Suprapubic skin (tissue), 4 donors: Measurements from ENCODE around the gene CERS6. TPM values are rescaled to one million over a fixed set of nuclear protein-coding genes. Genes with fewer than 3 reads are reported as not detected.
"Not testable (repeated sequence)": the region's sequence is repeated elsewhere in the genome, so short reads cannot be mapped to it uniquely, and the experiment has no call there.

Experiments used
- DNase-seq, 2 donors: peaks; one replicate each; pipeline ENCODE4 v3.0.0-alpha.2; 2019; ENCODE audit warnings: low spot score in 2 of 2
- H3K27ac ChIP-seq: fragments of 200-600 bp; sonication (generic); one replicate; pipeline ENCODE4 v1.5.1; 2019
- H3K27me3 ChIP-seq: fragments of 200-600 bp; sonication (generic); one replicate; pipeline ENCODE4 v1.5.1; 2019
- H3K36me3 ChIP-seq: fragments of 200-600 bp; sonication (generic); one replicate; pipeline ENCODE4 v1.5.1; 2019
- H3K4me1 ChIP-seq: fragments of 200-600 bp; sonication (generic); one replicate; pipeline ENCODE4 v1.5.1; 2019
- H3K4me3 ChIP-seq: fragments of 200-600 bp; sonication (generic); one replicate; pipeline ENCODE4 v1.5.1; 2019; ENCODE audit warnings: mild to moderate bottlenecking
- H3K9me3 ChIP-seq: fragments of 200-600 bp; sonication (generic); one replicate; pipeline ENCODE4 v1.5.1; 2019
- EP300 ChIP-seq: sonication (generic); formaldehyde crosslinking; IDR thresholded peaks from one replicate; pipeline ENCODE4 v1.6.1; 2017; ENCODE audit warnings: antibody characterized with exemption
- POLR2A ChIP-seq, 2 donors: fragments of 450-650 bp; IDR thresholded peaks; one replicate each; pipeline ENCODE4 v1.6.1; 2017; ENCODE audit warnings: antibody characterized with exemption in 2 of 2, mild to moderate bottlenecking in 2 of 2, moderate library complexity in 2 of 2
- POLR2AphosphoS5 ChIP-seq, 3 donors: sonication (generic); formaldehyde crosslinking; IDR thresholded peaks; one replicate each; pipeline ENCODE4 v1.6.1; 2017; ENCODE audit warnings: antibody characterized with exemption in 3 of 3
- WGBS: methylation state at CpG from one replicate; pipeline ENCODE4 v1.1.5; 2018; 5-methylcytosine and 5-hydroxymethylcytosine counted together
- total RNA-seq, 4 donors: library from RNA; depleted of rRNA; stranded (reverse); fragments of >200 nt; gene quantifications; one replicate each; pipeline ENCODE4 v1.1.0, GENCODE V29; 2016
- TF ChIP-seq, protein P1 (sequence below), 2 donors: fragments of 200-600 bp in 1 of 2; fragments of 450-650 bp in 1 of 2; sonication (generic) in 1 of 2; IDR thresholded peaks; one replicate each; pipeline ENCODE4 v1.5.1; 2016 to 2019; ENCODE audit warnings: antibody characterized with exemption in 2 of 2, mild to moderate bottlenecking in 1 of 2, moderate library complexity in 1 of 2

CERS6 gene
- total RNA-seq, 4 donors from 2014 or later = 68.7 to 83.3 (median 77.0) TPM

DNA sequence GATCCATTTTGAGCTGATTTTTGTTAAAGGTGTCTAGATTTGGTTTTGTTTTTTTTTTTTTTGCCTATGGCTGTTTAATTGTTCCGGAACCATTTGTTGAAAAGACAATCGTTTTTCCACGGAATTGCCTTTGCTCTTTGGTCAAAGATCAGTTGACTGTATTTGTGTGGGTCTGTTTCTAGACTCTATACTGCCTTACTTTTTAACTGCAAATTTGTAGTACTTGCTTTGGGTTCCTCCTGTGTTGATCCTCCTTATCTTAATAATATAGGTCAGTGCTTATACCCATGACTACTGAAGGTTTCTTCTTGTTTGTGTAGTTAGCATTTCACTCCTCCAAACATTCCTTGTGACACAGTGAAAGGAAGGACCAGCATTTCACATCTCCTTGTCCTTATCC, 30.4 kb downstream of the CERS6 start:
- peaks cover 20% of the 10 kb centered on the region for H3K4me1 ChIP-seq
- WGBS = 94% methylated on average over 3 of the region's 3 CpGs

DNA sequence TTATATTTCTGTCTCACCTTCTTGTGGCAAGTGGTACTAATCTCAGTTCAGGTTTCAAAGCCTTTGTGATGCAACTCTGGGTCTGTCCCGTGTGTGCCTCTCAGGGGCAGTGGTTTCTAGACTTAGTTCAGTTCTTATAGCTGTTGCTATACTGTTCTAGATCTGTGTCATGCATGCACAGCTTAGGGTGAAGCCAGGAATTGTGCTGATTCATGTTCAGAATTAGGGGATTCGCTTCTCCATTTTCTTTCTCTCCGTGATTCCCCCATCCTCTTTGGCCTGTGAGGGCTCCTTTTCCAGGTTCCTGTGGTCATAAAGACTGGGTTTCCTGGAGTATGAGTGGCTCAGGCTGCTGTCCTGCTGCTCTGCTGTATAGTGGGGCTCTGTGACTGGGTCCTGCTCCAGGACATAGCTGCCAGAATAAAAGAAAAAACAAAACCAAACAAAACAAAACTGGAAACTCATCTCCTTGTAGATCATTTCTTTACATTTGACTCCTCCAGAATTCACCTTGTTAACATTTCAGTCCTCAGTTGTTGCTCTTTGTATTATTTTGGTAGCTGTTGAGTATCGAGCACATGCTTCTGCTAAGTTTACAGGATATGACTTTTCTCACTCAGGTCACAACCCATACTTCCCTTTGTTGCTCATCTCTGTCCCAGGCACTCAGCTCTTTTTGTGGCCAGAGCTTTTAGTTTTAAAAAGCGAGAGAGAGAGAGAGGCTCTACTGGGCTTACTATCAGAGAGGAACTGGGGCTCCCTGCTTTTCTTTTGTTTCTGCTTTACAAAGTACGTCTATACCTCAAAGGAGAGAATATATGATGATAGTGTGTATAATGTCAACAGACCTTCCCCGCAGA, 34.2 kb downstream of the CERS6 start:
- Histone ChIP-seq H3K36me3 (no peaks in the 10 kb centered on the region), H3K4me3 (no peak overlapping the region), H3K4me1 (peaks cover 21% of the 10 kb centered on the region), H3K9me3 (no peaks in the 10 kb centered on the region), H3K27me3 (no peaks in the 10 kb centered on the region), H3K27ac (no peak overlapping the region)
- no peak for DNase-seq
- 60% methylated on average over 7 of the region's 7 CpGs for WGBS
- TF ChIP-seq EP300 (no peak), POLR2A (IDR thresholded peaks at IDR 0.05) (no peak), POLR2AphosphoS5 (IDR thresholded peaks at IDR 0.05) (no peak)
- TF ChIP-seq, protein P1, sequence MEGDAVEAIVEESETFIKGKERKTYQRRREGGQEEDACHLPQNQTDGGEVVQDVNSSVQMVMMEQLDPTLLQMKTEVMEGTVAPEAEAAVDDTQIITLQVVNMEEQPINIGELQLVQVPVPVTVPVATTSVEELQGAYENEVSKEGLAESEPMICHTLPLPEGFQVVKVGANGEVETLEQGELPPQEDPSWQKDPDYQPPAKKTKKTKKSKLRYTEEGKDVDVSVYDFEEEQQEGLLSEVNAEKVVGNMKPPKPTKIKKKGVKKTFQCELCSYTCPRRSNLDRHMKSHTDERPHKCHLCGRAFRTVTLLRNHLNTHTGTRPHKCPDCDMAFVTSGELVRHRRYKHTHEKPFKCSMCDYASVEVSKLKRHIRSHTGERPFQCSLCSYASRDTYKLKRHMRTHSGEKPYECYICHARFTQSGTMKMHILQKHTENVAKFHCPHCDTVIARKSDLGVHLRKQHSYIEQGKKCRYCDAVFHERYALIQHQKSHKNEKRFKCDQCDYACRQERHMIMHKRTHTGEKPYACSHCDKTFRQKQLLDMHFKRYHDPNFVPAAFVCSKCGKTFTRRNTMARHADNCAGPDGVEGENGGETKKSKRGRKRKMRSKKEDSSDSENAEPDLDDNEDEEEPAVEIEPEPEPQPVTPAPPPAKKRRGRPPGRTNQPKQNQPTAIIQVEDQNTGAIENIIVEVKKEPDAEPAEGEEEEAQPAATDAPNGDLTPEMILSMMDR (IDR thresholded peaks at IDR 0.05) = no peak

More for the DNA sequence above, 30.4 kb downstream of the CERS6 start:
- Histone ChIP-seq H3K9me3 (no peaks in the 10 kb centered on the region), H3K4me3 (no peak overlapping the region), H3K27ac (no peak overlapping the region), H3K36me3 (no peaks in the 10 kb centered on the region), H3K27me3 (no peaks in the 10 kb centered on the region)
- TF ChIP-seq, protein P1 (IDR thresholded peaks at IDR 0.05) = no peak
- TF ChIP-seq POLR2A (IDR thresholded peaks at IDR 0.05) = no peak
- no peak for TF ChIP-seq EP300
- no peak for TF ChIP-seq POLR2AphosphoS5 (IDR thresholded peaks at IDR 0.05)
- DNase-seq = no peak

DNA sequence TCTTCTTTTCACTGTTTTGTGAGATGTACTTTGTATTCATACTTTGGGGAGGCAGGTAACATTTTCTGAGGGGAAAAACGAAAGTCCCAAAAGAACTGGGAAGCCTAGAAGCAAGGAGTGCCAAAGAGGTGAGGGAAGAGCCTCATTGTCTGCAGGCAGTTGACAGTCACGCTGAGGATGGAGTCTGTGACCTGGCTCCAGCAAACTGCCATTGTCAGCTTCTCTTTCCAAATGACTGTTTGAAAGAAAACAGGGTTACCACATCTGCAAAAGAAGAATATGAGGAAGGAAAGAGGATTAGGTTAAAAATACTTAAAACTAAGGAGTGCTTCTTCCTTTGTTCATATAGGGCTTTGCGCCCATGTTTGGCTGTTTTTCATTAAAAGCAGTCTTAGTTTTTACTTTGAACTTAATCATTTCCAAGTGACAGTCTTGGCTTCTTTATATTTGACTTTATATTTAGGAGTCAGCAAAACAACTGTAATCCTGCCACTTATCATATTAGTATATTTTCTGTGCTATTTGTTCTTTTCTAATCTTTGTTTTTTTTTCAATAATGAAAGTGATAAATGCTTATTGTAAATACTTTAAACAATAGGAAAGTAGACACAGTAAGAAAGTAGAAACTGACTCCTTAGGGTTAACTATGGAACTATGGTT, 35.0 kb downstream of the CERS6 start:
- peaks cover 21% of the 10 kb centered on the region for H3K4me1 ChIP-seq
- TF ChIP-seq, protein P1 (IDR thresholded peaks at IDR 0.05) = no peak
- TF ChIP-seq EP300 (no peak), POLR2AphosphoS5 (IDR thresholded peaks at IDR 0.05) (no peak), POLR2A (IDR thresholded peaks at IDR 0.05) (no peak)
- no peak overlapping the region for H3K27ac ChIP-seq
- H3K9me3 ChIP-seq = no peaks in the 10 kb centered on the region
- H3K4me3 ChIP-seq = no peak overlapping the region
- no peak for DNase-seq
- no peaks in the 10 kb centered on the region for H3K27me3 ChIP-seq
- WGBS = 32% methylated on average over 3 of the region's 3 CpGs
- H3K36me3 ChIP-seq = no peaks in the 10 kb centered on the region

DNA sequence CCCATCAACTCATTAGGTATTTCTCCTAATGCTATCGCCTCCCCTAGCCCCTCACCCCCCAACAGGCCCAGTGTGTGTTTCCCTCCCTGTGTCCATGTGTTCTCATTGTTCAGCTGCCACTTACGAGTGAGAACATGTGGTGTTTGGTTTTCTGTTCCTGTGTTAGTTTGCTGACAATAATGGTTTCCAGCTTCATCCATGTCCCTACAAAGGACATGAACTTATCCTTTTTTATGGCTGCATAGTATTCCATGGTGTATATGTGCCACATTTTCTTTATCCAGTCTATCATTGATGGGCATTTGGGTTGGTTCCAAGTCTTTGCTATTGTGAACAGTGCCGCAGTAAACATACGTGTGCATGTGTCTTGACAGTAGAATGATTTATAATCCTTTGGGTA, 35.7 kb downstream of the CERS6 start:
- H3K9me3 ChIP-seq, H3K36me3 ChIP-seq, H3K27me3 ChIP-seq, H3K4me3 ChIP-seq, H3K27ac ChIP-seq, DNase-seq: not testable (repeated sequence)
- 92% methylated on average over 4 of the region's 4 CpGs for WGBS
- peaks cover 21% of the 10 kb centered on the region for H3K4me1 ChIP-seq

DNA sequence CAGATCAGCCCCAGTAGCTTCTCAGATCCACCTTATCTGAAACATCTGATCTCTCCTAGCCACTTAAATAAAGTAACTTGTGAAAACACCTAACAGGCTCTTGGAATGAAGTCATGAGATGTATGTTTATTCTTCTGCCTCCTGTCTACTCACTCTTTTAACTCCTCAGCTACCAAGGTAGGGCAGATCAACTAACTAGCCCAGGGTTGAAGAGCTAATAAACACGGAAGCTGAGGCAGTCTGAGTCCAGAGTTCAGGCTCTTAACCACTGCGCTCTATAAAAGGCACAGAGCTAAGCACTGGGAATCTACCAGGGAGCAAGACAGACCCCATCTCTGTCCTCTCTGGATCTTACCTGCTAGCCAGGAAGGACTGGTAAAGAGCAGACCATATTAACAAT, 37.1 kb downstream of the CERS6 start:
- not testable (repeated sequence) for H3K27me3 ChIP-seq, H3K4me3 ChIP-seq, H3K27ac ChIP-seq, DNase-seq, H3K36me3 ChIP-seq, H3K9me3 ChIP-seq
- 96% methylated on average over 2 of the region's 2 CpGs for whole genome bisulfite sequencing
- peaks cover 21% of the 10 kb centered on the region for H3K4me1 ChIP-seq

DNA sequence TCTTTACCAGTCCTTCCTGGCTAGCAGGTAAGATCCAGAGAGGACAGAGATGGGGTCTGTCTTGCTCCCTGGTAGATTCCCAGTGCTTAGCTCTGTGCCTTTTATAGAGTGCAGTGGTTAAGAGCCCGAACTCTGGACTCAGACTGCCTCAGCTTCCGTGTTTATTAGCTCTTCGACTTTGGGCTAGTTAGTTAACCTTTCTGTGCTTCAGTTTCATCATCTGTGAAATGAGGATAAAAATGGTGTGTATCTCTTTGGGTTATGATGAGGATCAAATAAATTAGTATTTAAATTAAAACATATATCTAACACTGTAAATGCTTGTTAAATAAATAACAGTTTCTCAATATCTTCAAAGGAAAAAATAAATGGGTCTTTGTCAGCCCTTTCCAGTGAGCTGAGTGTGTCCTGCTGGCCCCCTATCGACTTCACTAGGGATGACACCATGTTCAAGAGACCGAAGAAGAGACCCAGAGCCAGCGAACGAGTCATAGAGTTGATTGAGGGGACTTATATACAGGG, 38.2 kb downstream of the CERS6 start:
- Histone ChIP-seq H3K27ac (no peak overlapping the region), H3K4me1 (peaks cover 21% of the 10 kb centered on the region), H3K9me3 (no peaks in the 10 kb centered on the region), H3K4me3 (no peak overlapping the region), H3K27me3 (no peaks in the 10 kb centered on the region), H3K36me3 (no peaks in the 10 kb centered on the region)
- 86% methylated on average over 7 of the region's 7 CpGs for WGBS
- DNase-seq = no peak
- TF ChIP-seq EP300 = no peak
- TF ChIP-seq, protein P1 (IDR thresholded peaks at IDR 0.05) = peak in 1 of 2 donors; percentile 8
- TF ChIP-seq POLR2A (IDR thresholded peaks at IDR 0.05) = no peak
